LNCaP clone FGC (cell line): ENCODE measurements around the gene COL6A3.

Experiments used
- DNase-seq: peaks from one replicate; pipeline ENCODE4 v3.0.0-alpha.2; 2011; ENCODE audit warnings: low read depth
- H3K4me3 ChIP-seq: 2 replicates; pipeline ENCODE4 v1.5.1; 2011; ENCODE audit warnings: mild to moderate bottlenecking, low read depth, low read length, control low read depth
- CTCF ChIP-seq: IDR thresholded peaks from 2 replicates; pipeline ENCODE4 v1.5.1; 2012; ENCODE audit warnings: mild to moderate bottlenecking; ENCODE audit not compliant: control insufficient read depth, insufficient read depth; ENCODE audit errors: extremely low read depth

The COL6A3 gene

GRCh38 chr2:237276716-237277490 lies 137.1 kb downstream of the COL6A3 start:
- no peak for TF ChIP-seq CTCF
- H3K4me3 ChIP-seq = no peak overlapping the region
- DNase-seq = no peak
